Amniotic epithelial cell (primary cell): ENCODE results near the gene SPTBN1.
A peak's percentile ranks its signal among the peaks of the same experiment; 100 is the strongest.

Source experiments
- DNase-seq: peaks from one replicate; pipeline ENCODE4 v3.0.0-alpha.2; 2010; ENCODE audit warnings: low read depth

The SPTBN1 gene

DNA sequence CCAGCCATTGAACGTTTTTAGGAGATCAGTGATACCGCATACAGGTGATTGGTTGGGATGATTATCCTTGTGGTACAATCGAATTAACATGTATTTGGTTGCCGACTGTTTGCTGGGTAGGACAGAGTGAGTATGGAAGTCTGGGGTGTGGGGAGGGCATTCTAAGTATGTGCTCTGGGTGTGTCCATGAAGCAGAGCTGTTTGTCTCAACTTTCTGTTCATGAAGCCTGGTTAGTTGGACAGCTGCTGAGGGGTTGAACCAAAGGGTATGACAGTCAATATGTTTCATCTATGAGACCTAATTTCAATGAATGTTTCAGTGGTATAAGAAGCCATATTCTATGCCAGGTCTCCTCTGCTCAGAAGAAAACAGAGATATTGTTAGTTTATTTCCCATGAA is 21.9 kb upstream of the SPTBN1 start:
- DNase-seq = no peak

DNA sequence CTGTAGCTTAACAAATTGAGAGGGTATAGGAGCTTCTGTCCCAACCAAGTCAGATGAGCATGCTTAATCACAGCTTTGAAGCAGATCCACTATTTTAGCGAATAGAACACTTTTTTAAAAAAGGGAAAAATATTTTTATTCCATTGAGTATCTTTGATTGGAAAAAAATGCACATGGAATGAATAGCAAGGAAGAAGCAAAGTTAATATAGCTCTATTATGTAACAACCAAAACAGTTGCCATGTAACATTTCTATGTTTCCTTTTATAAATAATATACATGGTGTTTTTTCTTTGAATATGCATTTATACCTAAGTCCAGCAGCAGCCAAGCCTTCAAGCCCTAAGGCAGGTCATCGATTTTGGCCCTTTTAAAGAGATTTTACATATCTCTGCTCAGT is 21.4 kb upstream of the SPTBN1 start:
- no peak for DNase-seq

DNA sequence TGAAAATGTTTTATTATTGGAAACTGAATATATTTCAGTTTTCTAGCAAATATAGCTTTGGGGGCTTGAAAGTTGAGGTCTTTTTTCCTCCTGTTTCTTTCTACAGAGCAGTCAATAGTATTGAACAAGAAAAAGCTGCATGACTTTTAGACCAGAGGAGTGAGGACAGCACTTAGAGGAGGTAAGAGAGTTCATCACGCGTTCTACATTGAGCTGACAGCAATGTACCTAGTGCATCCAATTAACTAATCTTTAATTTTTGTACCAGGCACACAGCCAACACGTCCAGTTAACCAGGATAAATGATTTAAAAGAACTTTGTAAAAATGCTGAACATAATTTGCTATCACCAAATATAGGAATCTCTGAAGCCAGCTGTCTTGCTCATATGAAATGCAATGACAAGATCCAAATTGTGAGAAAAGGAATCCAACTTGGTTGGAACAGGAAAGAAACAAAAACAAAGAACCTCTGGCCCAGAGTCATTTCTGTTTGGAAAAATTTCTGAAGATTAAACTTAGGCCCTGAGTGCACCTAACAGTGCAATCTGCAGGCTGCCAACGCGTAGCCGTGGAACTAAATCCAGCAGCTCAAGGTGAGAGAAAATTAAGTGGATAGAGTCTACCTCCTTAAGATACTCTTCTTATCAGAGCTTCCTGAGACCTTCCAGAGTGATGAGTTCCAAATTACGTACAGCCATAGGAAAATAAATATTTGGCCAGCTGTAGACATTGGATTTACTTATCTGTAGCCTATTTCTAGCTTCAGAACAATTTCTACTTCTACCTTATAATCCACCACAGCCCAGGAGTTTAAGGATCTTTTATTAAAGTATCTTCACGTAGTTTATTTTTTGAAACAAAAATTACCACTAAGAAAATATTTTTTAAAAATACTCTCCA is 20.6 kb upstream of the SPTBN1 start:
- no peak for DNase-seq

DNA sequence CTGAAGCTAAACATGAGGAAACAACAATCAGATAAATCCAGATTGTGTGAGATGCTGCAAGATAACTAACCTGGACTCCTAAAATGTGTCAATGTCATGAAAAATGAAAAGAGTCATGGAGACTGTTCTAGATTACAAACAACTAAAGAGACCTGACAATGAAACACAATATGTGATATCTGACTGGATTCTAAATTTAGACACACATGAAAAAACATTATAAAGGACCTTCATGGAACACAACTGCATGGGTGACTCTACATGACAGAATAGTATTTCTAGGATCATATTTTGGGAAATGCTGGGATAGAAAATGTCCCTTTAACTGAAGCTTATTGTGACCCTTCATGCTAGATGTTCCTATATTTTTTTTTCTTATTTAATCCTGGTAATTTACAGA is 18.5 kb upstream of the SPTBN1 start:
- no peak for DNase-seq

DNA sequence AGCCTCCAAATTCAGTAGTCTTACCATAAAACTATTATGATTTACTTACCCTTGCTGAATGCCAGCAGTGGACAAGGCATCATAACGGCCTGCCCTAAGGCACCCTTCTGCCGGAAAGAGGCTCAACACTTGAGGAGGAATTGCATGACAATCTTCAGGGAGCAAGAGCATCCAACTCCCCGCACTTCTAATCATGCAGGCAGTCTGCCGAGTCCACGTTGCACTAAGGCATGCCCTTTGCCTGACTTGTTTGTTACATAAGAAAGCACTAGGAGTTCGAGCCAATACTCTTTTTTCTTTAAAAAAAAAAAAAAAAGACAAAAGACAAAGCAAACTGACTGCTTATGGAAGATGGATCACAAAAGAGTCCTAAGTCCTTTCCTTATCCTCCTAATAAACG is 17.9 kb upstream of the SPTBN1 start:
- no peak for DNase-seq

DNA sequence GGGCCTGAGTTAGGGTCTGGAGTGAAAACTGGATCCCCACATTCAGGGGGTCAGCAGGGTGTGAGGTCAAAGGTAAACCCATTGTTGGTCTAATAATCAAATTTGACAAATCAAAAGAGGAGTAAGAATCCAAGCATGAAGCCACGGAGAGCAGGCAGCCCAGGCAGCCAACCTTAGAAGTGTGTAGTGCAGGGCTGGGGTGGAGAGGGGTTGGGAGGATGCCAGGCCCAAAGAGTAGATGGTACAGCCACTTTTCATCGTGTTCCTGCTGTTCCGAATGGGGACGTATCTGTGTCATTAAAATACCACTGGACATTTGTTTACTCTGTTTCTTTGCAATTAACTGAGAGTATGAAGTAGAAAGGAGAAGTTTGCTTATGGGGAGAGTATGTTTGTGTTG is 16.5 kb upstream of the SPTBN1 start:
- no peak for DNase-seq

DNA sequence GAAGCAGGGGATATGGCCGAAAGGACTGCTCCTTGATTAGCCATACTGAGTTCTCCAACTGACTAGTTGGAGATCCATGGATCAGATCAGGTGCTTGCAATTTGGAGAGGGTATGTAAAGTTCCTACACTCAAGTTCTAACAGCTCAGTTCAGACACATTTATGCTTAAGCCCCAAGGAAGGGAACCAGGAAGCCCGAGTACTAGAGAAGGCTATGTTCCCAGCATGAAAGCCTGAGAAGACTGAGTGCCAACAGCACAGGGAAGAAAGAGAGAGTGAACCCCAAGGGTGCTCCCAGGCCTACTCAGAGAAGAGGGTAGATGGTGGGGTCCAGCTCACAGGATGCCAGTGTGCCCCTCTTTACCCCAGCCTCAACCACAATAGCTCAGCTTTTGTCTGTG is 16.1 kb upstream of the SPTBN1 start:
- DNase-seq = no peak

DNA sequence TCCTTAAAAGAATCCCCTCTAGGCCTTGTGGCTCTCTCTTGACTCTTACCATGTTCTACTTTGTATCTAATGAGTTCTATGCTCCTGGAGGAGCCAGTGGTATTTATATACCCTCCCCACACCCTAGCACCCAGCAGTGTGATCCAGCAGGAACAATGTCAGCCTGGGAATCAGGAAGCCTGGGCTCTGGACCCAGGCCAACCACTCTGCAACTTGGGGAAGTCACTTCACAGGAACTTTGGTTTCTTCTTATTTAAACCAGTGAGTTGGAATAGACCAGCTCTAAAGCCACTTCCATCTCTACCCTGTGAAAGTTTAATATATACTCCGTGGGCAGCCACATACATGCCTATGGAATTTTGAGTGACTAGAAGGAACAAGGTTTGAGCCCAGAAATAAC is 11.6 kb upstream of the SPTBN1 start:
- no peak for DNase-seq

DNA sequence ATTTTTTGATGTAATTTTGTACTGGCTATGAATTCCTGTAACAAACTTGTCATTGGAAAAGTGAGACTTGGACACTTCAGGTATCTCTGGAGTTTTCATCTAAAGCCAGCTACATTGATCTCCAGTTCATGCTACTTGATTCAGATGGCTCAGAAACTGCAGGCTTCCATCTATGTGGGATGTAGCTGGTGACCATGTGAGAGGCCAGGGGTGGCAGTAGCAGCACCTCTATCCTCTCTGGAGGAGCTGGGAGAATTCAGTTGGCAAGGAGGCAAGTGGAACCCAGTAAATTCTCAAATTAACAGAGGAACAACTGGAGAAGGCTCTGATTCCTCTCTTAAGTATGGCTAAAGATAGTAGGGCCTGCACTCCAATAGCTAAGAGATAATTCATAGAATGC is 10.0 kb upstream of the SPTBN1 start:
- no peak for DNase-seq

DNA sequence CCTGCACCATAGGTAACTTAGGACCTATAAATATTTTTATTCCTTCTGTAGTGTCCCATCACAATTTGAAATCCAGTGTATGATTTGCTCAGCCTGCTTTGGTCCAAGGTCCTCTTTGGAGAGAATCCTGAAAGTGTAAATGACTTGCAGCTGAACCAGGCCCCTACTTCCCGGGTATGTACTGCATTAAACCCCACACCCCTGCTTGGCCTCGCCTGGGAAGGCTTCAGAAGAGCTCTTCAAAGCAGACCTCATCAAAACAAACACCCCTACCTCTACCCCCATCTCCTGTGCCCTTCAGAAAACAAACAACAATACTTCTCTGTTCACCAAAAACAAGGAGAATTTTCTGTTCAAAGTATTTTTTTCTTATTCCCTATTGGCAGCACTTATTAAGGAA is 9.5 kb upstream of the SPTBN1 start:
- no peak for DNase-seq

DNA sequence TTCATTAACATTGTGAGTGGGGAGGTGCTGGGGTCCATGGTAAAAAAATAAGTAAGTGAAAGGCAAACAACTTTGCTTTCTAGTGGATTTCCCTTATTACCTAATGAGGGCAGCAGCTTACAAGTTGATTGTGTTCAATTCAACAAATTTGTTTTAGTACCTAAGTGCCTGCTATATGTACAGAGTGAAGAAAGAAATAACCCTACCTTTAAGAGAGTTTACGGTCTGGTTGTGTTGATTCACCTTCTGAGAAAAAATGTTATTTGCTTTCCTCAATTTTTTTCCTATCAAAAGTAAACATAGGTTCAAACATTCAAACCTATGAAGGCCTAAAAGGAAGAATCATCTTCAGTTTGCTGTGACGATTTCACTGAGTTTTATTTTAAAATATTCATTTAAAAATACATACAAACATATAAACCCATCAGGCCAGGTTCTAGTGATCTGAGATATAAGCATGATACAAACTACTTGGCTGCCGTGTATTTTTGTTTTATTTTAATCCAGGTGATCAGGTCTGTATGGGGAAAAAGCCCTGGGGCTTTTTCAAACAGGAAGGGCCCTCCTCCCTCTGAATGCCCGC is 1.5 kb upstream of the SPTBN1 start:
- no peak for DNase-seq

DNA sequence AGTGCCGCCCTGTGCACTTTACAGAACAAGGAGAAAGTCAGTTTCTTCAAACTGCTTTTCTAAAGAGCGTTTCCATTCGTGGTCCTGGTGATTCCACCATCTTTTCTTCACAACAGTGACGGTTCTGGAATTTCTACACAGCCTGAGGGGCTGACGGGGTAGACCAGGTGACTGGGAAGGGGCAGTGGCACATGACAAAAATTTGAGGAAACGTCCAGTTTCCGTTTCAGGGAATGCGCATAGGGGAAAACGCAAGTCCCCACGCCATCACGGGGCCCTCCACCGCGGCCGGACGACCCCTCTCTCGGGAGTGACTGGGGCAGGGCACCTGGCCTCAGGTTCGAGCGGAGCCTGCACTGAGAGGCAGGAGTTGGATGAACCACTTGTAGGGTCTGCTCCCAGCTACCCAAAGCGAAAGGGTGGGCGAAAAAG is 980 bp upstream of the SPTBN1 start:
- no peak for DNase-seq

DNA sequence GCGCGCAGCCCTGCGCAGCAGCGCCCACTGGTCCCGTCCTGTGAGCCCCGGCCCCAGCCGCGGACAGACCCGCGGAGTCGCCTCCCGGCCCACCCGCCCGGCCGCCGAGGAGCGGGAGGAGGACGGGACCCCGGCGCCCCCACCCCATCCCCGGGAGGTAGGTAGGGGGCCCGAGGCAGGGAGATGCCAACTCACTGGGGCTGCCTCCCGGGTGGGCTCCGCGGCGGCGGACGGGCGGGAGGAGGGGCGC is 160 bp downstream of the SPTBN1 start:
- no peak for DNase-seq

DNA sequence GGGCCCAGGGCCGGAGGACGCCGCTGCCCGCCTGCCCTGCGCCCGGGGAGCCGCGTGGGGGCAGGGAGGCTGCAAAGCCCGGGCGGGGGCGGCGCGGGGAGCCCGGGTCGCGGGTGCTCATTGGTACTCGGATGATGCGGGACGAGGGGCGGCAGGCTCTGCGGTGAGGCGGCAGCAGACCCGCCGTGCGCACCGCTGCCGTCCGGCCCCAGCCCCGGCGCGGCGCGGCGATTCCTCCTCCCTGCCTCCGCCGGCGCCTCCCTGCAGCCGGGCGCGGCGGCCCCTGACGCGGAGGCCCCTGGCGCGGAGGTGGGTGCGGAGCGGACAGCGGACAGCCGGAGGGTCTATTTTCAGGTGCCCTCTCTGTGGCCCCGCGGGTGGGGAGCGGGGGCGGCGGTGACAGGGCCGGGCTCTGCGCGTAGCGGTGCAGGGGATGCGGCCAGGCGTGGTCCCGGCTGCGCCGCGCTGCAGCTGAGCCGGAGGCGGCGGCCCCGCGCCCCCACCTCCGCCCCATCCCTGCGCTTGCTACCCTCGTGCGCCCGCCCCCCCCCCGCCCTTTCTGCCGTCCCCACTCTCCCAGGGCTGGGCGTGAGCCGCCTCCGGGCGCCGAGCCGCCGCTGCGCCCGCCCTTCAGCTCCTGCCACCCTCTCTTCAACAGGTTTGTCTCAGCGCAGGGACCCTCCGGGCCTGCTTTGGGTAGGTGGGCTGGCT is 640 bp downstream of the SPTBN1 start:
- no peak for DNase-seq

DNA sequence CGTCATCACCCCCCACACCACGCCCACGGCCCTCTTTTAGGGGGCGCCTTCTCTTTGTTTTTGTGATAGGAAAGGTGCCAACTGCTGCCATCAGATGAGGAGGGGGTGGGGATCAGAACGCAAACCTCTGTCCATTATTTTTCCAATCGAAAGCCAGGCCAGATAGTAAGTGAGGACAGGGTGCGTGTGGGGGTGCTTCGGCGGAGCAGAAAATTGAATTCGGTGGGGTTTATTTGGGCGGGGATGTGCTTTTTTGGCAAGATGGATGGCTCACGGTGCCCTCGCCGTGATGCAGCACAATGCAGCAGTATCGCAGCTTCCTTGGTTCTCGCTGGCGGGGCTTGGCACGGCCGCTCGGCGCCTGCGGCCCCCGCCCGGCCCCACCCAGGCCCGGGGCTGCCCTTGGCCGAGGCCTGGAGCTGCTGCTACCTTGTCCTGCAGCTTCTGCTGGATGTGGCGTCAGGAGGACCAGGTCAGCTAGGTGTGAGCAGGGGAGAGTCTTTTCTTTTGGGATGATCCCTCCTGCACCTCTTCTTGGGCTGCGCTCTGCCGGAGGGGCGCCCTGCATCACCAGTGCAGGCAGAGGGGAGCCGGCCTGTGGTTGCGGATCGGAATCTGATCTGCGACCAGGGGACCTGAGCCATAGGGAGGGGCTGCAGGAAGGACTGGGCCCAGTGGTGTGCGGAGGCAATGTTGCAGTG is 1.3 kb downstream of the SPTBN1 start:
- DNase-seq = no peak

DNA sequence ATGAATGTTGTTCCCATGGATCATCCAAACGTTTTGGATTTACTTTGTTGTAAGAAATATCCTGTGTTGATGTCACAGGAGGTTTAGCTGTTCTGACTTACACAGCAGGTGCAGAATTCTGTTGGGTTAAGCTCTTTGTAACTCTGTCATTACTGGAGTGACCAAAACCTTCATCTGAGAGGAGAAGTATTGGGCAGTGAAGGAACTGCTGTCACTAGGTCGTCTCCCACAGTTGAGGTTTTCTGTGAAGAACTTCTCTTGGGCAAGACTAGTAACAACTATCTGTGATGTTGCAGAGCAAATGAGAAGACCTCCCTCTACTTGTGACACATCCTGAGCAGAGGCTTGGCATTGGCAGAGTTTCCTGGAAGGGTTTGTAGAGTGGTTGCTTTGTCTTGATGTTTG is 2.9 kb downstream of the SPTBN1 start:
- peak; percentile 67 for DNase-seq

DNA sequence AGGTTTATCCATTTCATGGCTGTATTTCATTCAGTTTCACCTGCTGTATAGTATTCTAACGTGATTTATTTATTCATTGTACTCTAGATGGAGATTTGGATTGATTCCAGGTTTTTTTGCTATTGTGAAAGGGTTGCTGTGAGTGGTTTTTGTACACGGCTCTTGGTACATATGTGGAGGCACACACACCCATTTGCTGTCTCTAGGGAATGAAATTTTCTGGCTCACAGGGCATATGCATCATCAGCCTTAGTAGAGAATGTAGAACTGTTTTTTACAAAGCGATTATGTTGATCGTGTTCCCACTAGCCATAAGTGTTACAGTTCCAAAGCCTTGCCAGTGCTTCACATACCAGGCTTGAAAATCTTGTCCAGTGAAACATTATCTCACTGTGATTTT is 5.1 kb downstream of the SPTBN1 start:
- peak; percentile 60 for DNase-seq

DNA sequence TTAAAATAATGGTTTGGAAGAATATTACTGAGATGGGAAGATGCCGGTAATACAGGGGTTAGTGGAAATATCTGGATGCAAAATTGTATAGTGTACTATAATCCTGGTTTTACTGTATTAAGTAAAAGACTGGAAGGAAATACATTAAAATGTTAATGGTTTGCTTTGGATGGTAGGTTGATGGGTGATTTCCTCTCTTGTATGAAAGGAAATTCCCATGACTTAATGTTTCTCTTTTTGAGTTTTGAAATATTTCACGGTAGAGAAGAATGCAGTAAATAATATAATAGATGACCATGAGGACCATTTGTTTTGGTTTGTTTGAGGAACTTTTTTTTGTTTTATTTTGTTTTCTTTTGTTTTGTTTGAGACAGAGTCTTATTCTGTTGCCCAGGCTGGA is 8.2 kb downstream of the SPTBN1 start:
- no peak for DNase-seq

DNA sequence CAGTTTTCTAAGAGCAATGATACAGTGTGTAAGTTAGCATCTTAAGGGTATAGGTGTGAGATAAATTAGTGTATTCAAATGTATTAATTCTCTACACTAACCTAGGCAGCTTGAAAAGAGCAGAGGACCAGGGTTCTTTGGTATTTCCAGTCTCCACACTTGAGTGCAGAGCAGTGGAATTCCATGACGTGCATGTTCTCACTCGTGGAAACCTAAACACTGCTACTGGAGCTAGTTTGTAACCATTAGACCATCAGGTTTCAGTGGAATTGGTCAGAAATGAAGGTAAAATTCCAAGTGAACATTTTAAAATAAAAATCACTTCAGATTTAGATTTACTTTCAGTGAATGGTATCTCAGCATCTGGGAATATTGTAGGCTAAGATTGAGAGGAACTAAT is 9.0 kb downstream of the SPTBN1 start:
- DNase-seq = no peak

DNA sequence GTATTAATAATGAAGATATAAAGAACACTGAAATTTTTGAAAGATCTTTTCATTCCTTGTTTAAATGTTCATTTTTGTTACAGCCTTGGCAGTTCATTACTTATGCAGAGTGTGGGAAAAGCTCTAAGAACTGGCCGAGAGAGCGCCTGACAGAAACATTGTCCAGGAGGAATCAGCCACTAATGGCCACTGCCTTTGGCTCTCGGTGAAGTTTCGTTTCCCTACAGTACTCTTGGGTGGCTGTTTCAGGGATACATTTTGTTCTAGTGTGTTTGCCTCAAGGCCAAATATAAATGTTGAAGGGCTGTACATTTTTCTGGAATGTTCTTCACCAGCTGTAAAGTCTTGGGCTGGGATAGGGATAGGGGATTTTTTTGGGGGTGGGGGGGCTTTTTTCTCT is 10.7 kb downstream of the SPTBN1 start:
- no peak for DNase-seq

DNA sequence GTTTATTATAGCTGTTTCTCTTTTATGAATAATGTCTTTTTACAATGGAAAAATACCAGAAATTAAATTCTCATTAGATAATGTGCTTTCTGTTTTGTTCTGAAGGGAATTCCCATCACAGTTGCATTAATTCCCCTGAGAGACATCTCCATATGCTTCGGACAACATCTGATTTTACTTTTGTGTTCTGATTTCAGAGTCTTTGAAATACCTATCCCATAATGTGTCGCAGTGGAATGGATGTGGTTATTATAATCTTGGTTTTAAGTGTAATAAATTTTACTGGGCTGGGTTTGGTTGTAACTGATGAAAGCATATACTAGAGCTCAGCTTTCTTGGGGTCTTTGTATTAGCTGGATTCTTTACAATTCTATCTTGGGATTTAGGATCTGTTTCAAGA is 12.5 kb downstream of the SPTBN1 start:
- DNase-seq = peak; percentile 63

DNA sequence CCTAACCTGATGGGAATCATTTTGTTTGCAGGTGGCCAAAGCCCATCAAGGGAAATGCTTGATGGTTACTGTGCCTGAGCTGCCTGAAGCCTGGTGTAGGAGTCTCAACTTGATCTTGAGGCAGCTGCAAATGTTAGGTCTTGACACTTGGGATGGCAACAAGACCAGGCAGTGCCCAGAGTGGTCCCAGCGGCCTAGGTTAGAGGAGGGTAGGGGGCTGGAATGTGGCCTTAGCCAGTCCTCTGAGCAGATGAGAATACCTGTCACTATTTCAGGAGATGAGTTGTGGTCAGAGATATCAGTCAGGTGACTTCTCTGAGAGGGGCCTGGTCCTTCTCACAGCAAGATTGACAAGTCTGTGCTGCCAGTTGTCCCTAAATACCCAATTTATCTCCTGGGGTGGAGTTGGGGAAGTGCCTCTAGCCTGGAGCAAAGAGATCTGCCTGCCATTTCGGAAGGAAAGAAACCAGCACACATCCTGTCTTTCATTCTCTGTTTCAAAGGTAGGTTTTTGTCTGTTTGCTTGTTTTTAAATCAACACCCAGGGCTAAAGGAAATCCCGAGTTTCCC is 13.4 kb downstream of the SPTBN1 start:
- no peak for DNase-seq
